ENCODE results near the gene C7orf57. TPM values are rescaled to one million over a fixed set of nuclear protein-coding genes. Genes with fewer than 3 reads are reported as not detected.

C7orf57 gene
- polyA plus RNA-seq, 1 of the 3 experiments (the other 2 are of a cell fraction) = 0.41 TPM

DNA sequence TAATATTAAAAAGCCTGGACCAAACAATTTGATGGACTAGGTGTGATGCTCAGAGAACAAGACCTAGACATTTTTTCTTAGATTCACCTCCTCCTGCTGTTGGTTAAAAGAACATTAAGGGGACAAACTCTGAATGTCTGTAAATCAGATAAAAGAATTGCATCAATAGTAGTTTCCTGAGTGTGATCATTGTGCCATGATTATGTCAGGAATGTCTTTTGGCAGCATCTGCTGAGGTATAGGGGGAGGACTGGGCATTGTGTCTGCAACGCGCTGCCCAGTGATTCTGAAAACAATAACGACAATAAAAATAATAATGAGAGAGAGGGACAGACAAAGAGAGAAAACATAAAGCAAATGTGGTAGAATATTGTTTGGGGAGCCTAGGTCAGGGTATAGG lies 6.9 kb downstream of the C7orf57 start (continued):
- TF ChIP-seq, protein P1, sequence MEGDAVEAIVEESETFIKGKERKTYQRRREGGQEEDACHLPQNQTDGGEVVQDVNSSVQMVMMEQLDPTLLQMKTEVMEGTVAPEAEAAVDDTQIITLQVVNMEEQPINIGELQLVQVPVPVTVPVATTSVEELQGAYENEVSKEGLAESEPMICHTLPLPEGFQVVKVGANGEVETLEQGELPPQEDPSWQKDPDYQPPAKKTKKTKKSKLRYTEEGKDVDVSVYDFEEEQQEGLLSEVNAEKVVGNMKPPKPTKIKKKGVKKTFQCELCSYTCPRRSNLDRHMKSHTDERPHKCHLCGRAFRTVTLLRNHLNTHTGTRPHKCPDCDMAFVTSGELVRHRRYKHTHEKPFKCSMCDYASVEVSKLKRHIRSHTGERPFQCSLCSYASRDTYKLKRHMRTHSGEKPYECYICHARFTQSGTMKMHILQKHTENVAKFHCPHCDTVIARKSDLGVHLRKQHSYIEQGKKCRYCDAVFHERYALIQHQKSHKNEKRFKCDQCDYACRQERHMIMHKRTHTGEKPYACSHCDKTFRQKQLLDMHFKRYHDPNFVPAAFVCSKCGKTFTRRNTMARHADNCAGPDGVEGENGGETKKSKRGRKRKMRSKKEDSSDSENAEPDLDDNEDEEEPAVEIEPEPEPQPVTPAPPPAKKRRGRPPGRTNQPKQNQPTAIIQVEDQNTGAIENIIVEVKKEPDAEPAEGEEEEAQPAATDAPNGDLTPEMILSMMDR (IDR thresholded peaks at IDR 0.05) = no peak
- TF ChIP-seq GABPA (IDR thresholded peaks at IDR 0.05; ENCODE audit: low read depth) (no peak), GATA2 (CRISPR knock-in tag; IDR thresholded peaks at IDR 0.05) (no peak), RXRA (IDR thresholded peaks at IDR 0.05; ENCODE audit: borderline replicate concordance, low read depth) (no peak)
- TF ChIP-seq, protein P2, sequence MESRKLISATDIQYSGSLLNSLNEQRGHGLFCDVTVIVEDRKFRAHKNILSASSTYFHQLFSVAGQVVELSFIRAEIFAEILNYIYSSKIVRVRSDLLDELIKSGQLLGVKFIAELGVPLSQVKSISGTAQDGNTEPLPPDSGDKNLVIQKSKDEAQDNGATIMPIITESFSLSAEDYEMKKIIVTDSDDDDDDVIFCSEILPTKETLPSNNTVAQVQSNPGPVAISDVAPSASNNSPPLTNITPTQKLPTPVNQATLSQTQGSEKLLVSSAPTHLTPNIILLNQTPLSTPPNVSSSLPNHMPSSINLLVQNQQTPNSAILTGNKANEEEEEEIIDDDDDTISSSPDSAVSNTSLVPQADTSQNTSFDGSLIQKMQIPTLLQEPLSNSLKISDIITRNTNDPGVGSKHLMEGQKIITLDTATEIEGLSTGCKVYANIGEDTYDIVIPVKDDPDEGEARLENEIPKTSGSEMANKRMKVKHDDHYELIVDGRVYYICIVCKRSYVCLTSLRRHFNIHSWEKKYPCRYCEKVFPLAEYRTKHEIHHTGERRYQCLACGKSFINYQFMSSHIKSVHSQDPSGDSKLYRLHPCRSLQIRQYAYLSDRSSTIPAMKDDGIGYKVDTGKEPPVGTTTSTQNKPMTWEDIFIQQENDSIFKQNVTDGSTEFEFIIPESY (IDR thresholded peaks at IDR 0.05; ENCODE audit: borderline replicate concordance, low read depth) = no peak; the same call in 1 of the 2 replicates

DNA sequence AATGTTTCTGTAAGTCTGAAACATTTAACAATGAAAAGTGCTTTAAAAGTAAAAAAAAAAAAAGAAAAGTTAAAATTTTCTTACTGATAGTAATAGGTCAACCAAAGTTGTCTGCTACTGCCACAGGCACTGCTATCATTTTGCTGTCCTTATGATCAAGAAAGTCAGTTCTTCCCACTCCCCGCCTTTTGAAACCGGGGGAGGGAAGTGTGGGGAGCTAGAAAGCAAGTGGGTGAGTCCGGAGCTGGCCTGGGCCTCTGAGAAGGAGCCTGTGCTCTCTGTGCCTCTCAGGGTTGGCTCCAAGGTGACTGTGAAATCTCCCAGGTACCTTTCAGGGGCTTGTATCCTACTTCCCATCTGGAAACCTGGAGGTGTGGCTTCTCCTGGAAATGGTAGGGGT lies 7.3 kb downstream of the C7orf57 start:
- Histone ChIP-seq H3K27me3 (ENCODE audit: insufficient read depth) (no peaks in the 10 kb centered on the region), H3K36me3 (replicated peaks in 1 of 2; ENCODE audit: control insufficient read depth in 1 of 2, insufficient read depth in 2 of 2, low read length in 1 of 2) (no peaks in the 10 kb centered on the region), H3K9ac (peak overlapping the region; percentile 54; the same call in 1 of the 2 replicates), H3K4me3 (ENCODE audit: low read depth in 2 of 2, low read length in 1 of 2) (no peak overlapping the region), H3K79me2 (ENCODE audit: insufficient read depth) (no peaks in the 10 kb centered on the region), H3F3A (replicated peaks; ENCODE audit: insufficient read depth) (peaks cover 20% of the 10 kb centered on the region), H2AFZ (ENCODE audit: low read depth) (peak overlapping the region; percentile 41; the same call in 1 of the 2 replicates), H3K9me3 (no peaks in the 10 kb centered on the region), H4K20me1 (ENCODE audit: insufficient read depth) (no peaks in the 10 kb centered on the region), H3K9me2 (no peaks in the 10 kb centered on the region), H3K4me2 (peak overlapping the region; percentile 46), H3K4me1 (ENCODE audit: control insufficient read depth in 1 of 2, insufficient read depth in 2 of 2, low read depth in 1 of 2, low read length in 1 of 2) (peaks cover 2 to 25% of the 10 kb centered on the region in 2 experiments; a peak in 3 of 4 replicates), H3K27ac (ENCODE audit: low read depth in 2 of 2, low read length in 1 of 2) (peak overlapping the region in 1 of 2 experiments; percentile 87; a peak in 3 of 4 replicates)
- ChIA-PET POLR2A (no interaction called here), CTCF (interaction anchor here (0.6 to 1.0 kb wide), 2 partner anchors 68 to 112 kb away, joined by 3 read pairs; no protein-coding TSS in a partner anchor)
- WGBS (ENCODE audit: low lambda C conversion rate) = 51% methylated on average over 3 of the region's 3 CpGs
- no peak for DNase-seq
- TF ChIP-seq TEAD4 (IDR thresholded peaks at IDR 0.05; ENCODE audit: borderline replicate concordance, insufficient read depth) (no peak), SMC3 (IDR thresholded peaks at IDR 0.05; ENCODE audit: low read depth, low read length) (no peak), EP300 (IDR thresholded peaks at IDR 0.05; ENCODE audit: borderline replicate concordance in 1 of 2, low read depth in 1 of 2, low read length in 1 of 2) (no peak), EZH2phosphoT487 (IDR thresholded peaks at IDR 0.05; ENCODE audit: borderline replicate concordance, low read depth) (no peak), MEF2A (IDR thresholded peaks at IDR 0.05; ENCODE audit: borderline replicate concordance, low read depth) (no peak), TCF12 (IDR thresholded peaks at IDR 0.05) (no peak), FOXM1 (IDR thresholded peaks at IDR 0.05; ENCODE audit: low read depth) (no peak), RXRA (IDR thresholded peaks at IDR 0.05; ENCODE audit: borderline replicate concordance, low read depth) (no peak), MXI1 (IDR thresholded peaks at IDR 0.05; ENCODE audit: low read depth, low read length) (no peak), FOSL2 (IDR thresholded peaks at IDR 0.05; ENCODE audit: borderline replicate concordance, low read depth) (no peak)
- TF ChIP-seq, protein P1 (IDR thresholded peaks at IDR 0.05) = no peak
